Measurements from ENCODE around the gene DOCK9. TPM values are rescaled to one million over a fixed set of nuclear protein-coding genes. Genes with fewer than 3 reads are reported as not detected.

Gene DOCK9
- total RNA-seq, 3 donors from 2014 or later: 25.8 to 34.9 (median 28.4) TPM

GRCh38 chr13:98781470-98781869 is 196.4 kb downstream of the DOCK9 start:
- Mint-ChIP-seq H3K4me3 (no peak overlapping the region), H3K4me1 (ENCODE audit: low read depth) (no peaks in the 10 kb centered on the region), H3K9me3 (no peaks in the 10 kb centered on the region), H3K27me3 (ENCODE audit: low read depth) (peaks cover 16% of the 10 kb centered on the region), H3K36me3 (ENCODE audit: insufficient read depth) (no peaks in the 10 kb centered on the region)
- DNase-seq (no peak), ATAC-seq (no peak)

- ATAC-seq: no peak
- Mint-ChIP-seq H3K4me1 (ENCODE audit: low read depth) (no peaks in the 10 kb centered on the region), H3K27me3 (ENCODE audit: low read depth) (peaks cover 16% of the 10 kb centered on the region), H3K9me3 (no peaks in the 10 kb centered on the region), H3K36me3 (ENCODE audit: insufficient read depth) (no peaks in the 10 kb centered on the region), H3K4me3 (no peak overlapping the region)
- no peak for DNase-seq
Observed at GRCh38 chr13:98781045-98781444, 196.8 kb downstream of the DOCK9 start.

- Mint-ChIP-seq H3K4me3 (no peak overlapping the region), H3K27me3 (ENCODE audit: low read depth) (peaks cover 16% of the 10 kb centered on the region), H3K9me3 (no peaks in the 10 kb centered on the region), H3K36me3 (ENCODE audit: insufficient read depth) (no peaks in the 10 kb centered on the region), H3K4me1 (ENCODE audit: low read depth) (no peaks in the 10 kb centered on the region)
- no peak for ATAC-seq
- no peak for DNase-seq
Observed at GRCh38 chr13:98780451-98780850, 197.4 kb downstream of the DOCK9 start.

- no peak overlapping the region for H3K4me3 Mint-ChIP-seq
- ATAC-seq (no peak), DNase-seq (no peak)
- H3K4me1 Mint-ChIP-seq (ENCODE audit: low read depth): no peaks in the 10 kb centered on the region
- H3K36me3 Mint-ChIP-seq (ENCODE audit: insufficient read depth): no peaks in the 10 kb centered on the region
- no peaks in the 10 kb centered on the region for H3K9me3 Mint-ChIP-seq
- H3K27me3 Mint-ChIP-seq (ENCODE audit: low read depth): peaks cover 16% of the 10 kb centered on the region
Observed at GRCh38 chr13:98779695-98780094, 198.2 kb downstream of the DOCK9 start.

GRCh38 chr13:98778749-98779148 is 199.1 kb downstream of the DOCK9 start:
- H3K27me3 Mint-ChIP-seq (ENCODE audit: low read depth): peaks cover 16% of the 10 kb centered on the region
- ATAC-seq: no peak
- DNase-seq: no peak

GRCh38 chr13:98776644-98777043 is 201.2 kb downstream of the DOCK9 start:
- Mint-ChIP-seq H3K9me3 (no peaks in the 10 kb centered on the region), H3K4me1 (ENCODE audit: low read depth) (no peaks in the 10 kb centered on the region), H3K36me3 (ENCODE audit: insufficient read depth) (no peaks in the 10 kb centered on the region), H3K4me3 (no peak overlapping the region), H3K27me3 (ENCODE audit: low read depth) (peaks cover 14% of the 10 kb centered on the region)
- DNase-seq: no peak
- ATAC-seq: no peak

More at GRCh38 chr13:98778749-98779148, 199.1 kb downstream of the DOCK9 start:
- Mint-ChIP-seq H3K9me3 (no peaks in the 10 kb centered on the region), H3K4me1 (ENCODE audit: low read depth) (no peaks in the 10 kb centered on the region), H3K36me3 (ENCODE audit: insufficient read depth) (no peaks in the 10 kb centered on the region), H3K4me3 (no peak overlapping the region)

- Mint-ChIP-seq H3K36me3 (ENCODE audit: insufficient read depth) (no peaks in the 10 kb centered on the region), H3K4me3 (no peak overlapping the region), H3K4me1 (ENCODE audit: low read depth) (no peaks in the 10 kb centered on the region), H3K9me3 (no peaks in the 10 kb centered on the region), H3K27me3 (ENCODE audit: low read depth) (peaks cover 9% of the 10 kb centered on the region)
- ATAC-seq (no peak), DNase-seq (no peak)
Observed at GRCh38 chr13:98775844-98776598, 201.8 kb downstream of the DOCK9 start.

GRCh38 chr13:98775386-98775785 is 202.5 kb downstream of the DOCK9 start:
- Mint-ChIP-seq H3K36me3 (ENCODE audit: insufficient read depth) (no peaks in the 10 kb centered on the region), H3K4me3 (no peak overlapping the region), H3K9me3 (peaks cover 2% of the 10 kb centered on the region), H3K27me3 (ENCODE audit: low read depth) (peaks cover 9% of the 10 kb centered on the region), H3K4me1 (ENCODE audit: low read depth) (no peaks in the 10 kb centered on the region)
- ATAC-seq (no peak), DNase-seq (no peak)

- no peaks in the 10 kb centered on the region for H3K36me3 Mint-ChIP-seq (ENCODE audit: insufficient read depth)
- ATAC-seq: no peak
- H3K27me3 Mint-ChIP-seq (ENCODE audit: low read depth): peaks cover 9% of the 10 kb centered on the region
- H3K4me1 Mint-ChIP-seq (ENCODE audit: low read depth): no peaks in the 10 kb centered on the region
- DNase-seq: no peak
- peaks cover 4% of the 10 kb centered on the region for H3K9me3 Mint-ChIP-seq
- H3K4me3 Mint-ChIP-seq: no peak overlapping the region
Observed at GRCh38 chr13:98774776-98775175, 203.1 kb downstream of the DOCK9 start.

- ATAC-seq: no peak
- Mint-ChIP-seq H3K4me3 (no peak overlapping the region), H3K9me3 (peaks cover 10% of the 10 kb centered on the region), H3K27me3 (ENCODE audit: low read depth) (peaks cover 6% of the 10 kb centered on the region), H3K4me1 (ENCODE audit: low read depth) (no peaks in the 10 kb centered on the region), H3K36me3 (ENCODE audit: insufficient read depth) (no peaks in the 10 kb centered on the region)
- DNase-seq: no peak
Observed at GRCh38 chr13:98773921-98774320, 203.9 kb downstream of the DOCK9 start.

- Mint-ChIP-seq H3K36me3 (ENCODE audit: insufficient read depth) (no peaks in the 10 kb centered on the region), H3K9me3 (peaks cover 10% of the 10 kb centered on the region), H3K4me1 (ENCODE audit: low read depth) (no peaks in the 10 kb centered on the region), H3K4me3 (no peak overlapping the region), H3K27me3 (ENCODE audit: low read depth) (peaks cover 7% of the 10 kb centered on the region)
- no peak for DNase-seq
- ATAC-seq: no peak
Observed at GRCh38 chr13:98772794-98773452, 204.9 kb downstream of the DOCK9 start.

GRCh38 chr13:98771838-98772611 is 205.8 kb downstream of the DOCK9 start:
- DNase-seq: no peak
- no peaks in the 10 kb centered on the region for H3K4me1 Mint-ChIP-seq (ENCODE audit: low read depth)
- no peaks in the 10 kb centered on the region for H3K36me3 Mint-ChIP-seq (ENCODE audit: insufficient read depth)
- ATAC-seq: no peak
- no peak overlapping the region for H3K4me3 Mint-ChIP-seq
- peaks cover 10% of the 10 kb centered on the region for H3K9me3 Mint-ChIP-seq
- H3K27me3 Mint-ChIP-seq (ENCODE audit: low read depth): peaks cover 3% of the 10 kb centered on the region

- Mint-ChIP-seq H3K9me3 (peaks cover 10% of the 10 kb centered on the region), H3K4me1 (ENCODE audit: low read depth) (no peaks in the 10 kb centered on the region), H3K27me3 (ENCODE audit: low read depth) (peaks cover 3% of the 10 kb centered on the region), H3K4me3 (no peak overlapping the region), H3K36me3 (ENCODE audit: insufficient read depth) (no peaks in the 10 kb centered on the region)
- DNase-seq (no peak), ATAC-seq (no peak)
Observed at GRCh38 chr13:98769736-98770135, 208.1 kb downstream of the DOCK9 start.

- no peak for DNase-seq
Observed at GRCh38 chr13:98768522-98768921, 209.3 kb downstream of the DOCK9 start.

More at GRCh38 chr13:98768522-98768921, 209.3 kb downstream of the DOCK9 start:
- H3K36me3 Mint-ChIP-seq (ENCODE audit: insufficient read depth): no peaks in the 10 kb centered on the region
- no peak for ATAC-seq
- H3K4me3 Mint-ChIP-seq: no peak overlapping the region
- H3K27me3 Mint-ChIP-seq (ENCODE audit: low read depth): peaks cover 3% of the 10 kb centered on the region
- no peaks in the 10 kb centered on the region for H3K4me1 Mint-ChIP-seq (ENCODE audit: low read depth)
- peaks cover 10% of the 10 kb centered on the region for H3K9me3 Mint-ChIP-seq
